Astrocyte of the cerebellum (primary cell): ENCODE results near the gene ATP23.

Experiments used
- DNase-seq: peaks from one replicate; pipeline ENCODE4 v3.0.0-alpha.2; 2011; ENCODE audit warnings: low read depth
- H3K4me3 ChIP-seq: 2 replicates; pipeline ENCODE4 v1.5.1; 2011; ENCODE audit warnings: mild to moderate bottlenecking, low read depth, low read length, moderate library complexity
- CTCF ChIP-seq: IDR thresholded peaks from 2 replicates; pipeline ENCODE4 v1.5.1; 2012; ENCODE audit warnings: low read length, low read depth, moderate library complexity, mild to moderate bottlenecking; ENCODE audit errors: missing control alignments
- in situ Hi-C: cut with HindIII; loops from 2 replicates; pipeline ENCODE4 v1.10.0; 2017; ENCODE audit warnings: low sequenced_read_pairs

The ATP23 gene

GRCh38 chr12:57965766-57966165, 24.4 kb downstream of the ATP23 start:
- no peak for TF ChIP-seq CTCF
- H3K4me3 ChIP-seq = no peak overlapping the region
- DNase-seq = no peak
- in situ Hi-C loops = no loop called here

GRCh38 chr12:57966536-57966935, 25.2 kb downstream of the ATP23 start:
- no peak for DNase-seq
- in situ Hi-C loops = no loop called here
- no peak for TF ChIP-seq CTCF
- H3K4me3 ChIP-seq = no peak overlapping the region

GRCh38 chr12:57983146-57983857, 41.9 kb downstream of the ATP23 start:
- DNase-seq = peak; percentile 53
- no peak overlapping the region for H3K4me3 ChIP-seq
- peak; percentile 65 for TF ChIP-seq CTCF
- in situ Hi-C loops = no loop called here

GRCh38 chr12:57983858-57984505, 42.6 kb downstream of the ATP23 start:
- DNase-seq = no peak
- in situ Hi-C loops = no loop called here
- TF ChIP-seq CTCF = no peak
- no peak overlapping the region for H3K4me3 ChIP-seq

GRCh38 chr12:57984629-57985151, 43.3 kb downstream of the ATP23 start:
- H3K4me3 ChIP-seq = no peak overlapping the region
- no peak for DNase-seq
- in situ Hi-C loops = no loop called here
- no peak for TF ChIP-seq CTCF

GRCh38 chr12:57985685-57986084, 44.3 kb downstream of the ATP23 start:
- TF ChIP-seq CTCF = no peak
- in situ Hi-C loops = no loop called here

More at GRCh38 chr12:57985685-57986084, 44.3 kb downstream of the ATP23 start:
- no peak overlapping the region for H3K4me3 ChIP-seq
- DNase-seq = no peak
